NCI-H1436 treated with DMSO at 0.1 percent for 48 hours (cell line): ENCODE measurements around the gene ALKBH2.
"Not testable (repeated sequence)": the region's sequence is repeated elsewhere in the genome, so short reads cannot be mapped to it uniquely, and the experiment has no call there.

ENCODE experiments used
- DNase-seq: peaks from one replicate; lab custom pipeline; 2025; lab: John Stamatoyannopoulos, UW

Gene ALKBH2

GRCh38 chr12:109065853-109066193 lies 27.4 kb downstream of the ALKBH2 start:
- DNase-seq, result no peak

DNA sequence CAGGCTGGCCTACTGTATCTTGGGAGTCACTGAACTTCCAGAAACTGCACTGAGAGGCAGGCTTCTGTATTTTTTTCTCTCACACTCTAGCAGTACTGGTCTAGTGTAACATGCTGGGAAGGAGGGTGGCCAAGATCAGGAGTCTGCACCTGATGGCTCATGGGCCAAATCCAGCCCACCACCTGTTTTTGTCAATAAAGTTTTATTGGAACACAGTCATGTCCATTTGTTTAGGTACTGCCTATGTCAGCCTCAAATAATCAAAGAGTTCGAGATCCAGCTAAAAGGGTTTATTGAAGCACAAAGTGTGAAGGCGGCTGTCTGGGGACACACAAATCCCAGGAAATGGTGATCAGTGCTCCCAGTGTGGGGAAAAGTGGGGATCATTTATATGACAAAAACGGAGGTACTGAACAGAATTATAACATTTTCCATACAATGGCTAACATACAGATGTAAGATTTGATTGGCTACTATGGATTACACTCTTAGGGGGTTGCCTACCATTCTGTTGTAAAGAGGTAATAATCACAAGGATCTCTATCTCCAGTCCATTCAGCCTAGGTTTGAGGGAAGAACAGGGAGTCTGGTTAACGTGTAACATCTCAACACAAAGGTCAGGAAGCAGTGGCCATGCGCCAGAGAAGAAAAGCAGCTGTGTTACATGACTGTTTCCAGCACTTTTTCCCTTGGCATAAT lies 28.0 kb downstream of the ALKBH2 start:
- DNase-seq, result no peak

- DNase-seq, result no peak
Measured at GRCh38 chr12:109064143-109064542, 29.1 kb downstream of the ALKBH2 start.

- DNase-seq, result no peak
Measured at GRCh38 chr12:109058773-109059172, 34.5 kb downstream of the ALKBH2 start.

DNA sequence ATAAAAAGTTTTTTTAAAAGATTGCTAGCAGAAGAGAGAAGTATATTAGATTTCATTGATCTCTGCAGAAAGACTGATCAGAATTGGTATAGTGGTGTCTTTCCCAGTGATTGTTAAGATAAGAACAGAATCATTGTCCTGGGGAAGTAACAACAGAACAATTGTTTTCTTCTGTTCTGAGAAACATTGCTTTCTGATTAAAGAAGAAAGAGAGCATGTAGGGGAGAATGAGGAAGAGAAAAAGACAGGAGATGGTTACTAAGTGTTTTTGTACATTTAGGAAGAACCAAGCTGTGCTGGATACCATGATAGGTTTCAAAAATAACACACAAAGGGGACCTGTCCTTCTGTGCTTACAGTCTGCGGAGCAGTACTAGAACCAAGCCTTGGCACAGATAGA lies 35.9 kb downstream of the ALKBH2 start:
- no peak for DNase-seq

- no peak for DNase-seq
Measured at GRCh38 chr12:109056891-109057290, 36.4 kb downstream of the ALKBH2 start.

- no peak for DNase-seq
Measured at GRCh38 chr12:109054520-109054919, 38.8 kb downstream of the ALKBH2 start.

DNA sequence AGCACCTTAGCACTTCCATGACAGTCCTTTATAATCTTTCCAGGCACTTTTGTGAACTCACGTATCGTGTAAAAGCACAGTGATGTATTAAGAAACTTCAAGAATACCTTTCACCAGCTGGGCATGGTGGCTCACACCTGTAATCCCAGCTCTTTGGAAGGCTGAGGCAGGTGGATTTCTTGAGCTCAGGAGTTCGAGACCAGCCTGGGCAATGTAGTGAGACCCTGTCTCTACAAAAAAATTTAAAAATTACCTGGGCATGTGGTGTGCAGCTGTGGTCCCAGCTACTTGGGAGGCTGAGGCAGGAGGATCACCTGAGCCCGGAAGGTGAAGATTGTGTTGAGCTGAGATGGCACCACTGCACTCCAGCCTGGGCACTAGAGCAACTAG lies 39.2 kb downstream of the ALKBH2 start:
- DNase-seq, result not testable (repeated sequence)

GRCh38 chr12:109053382-109054123 lies 39.7 kb downstream of the ALKBH2 start:
- DNase-seq, result no peak

GRCh38 chr12:109052414-109053323 lies 40.6 kb downstream of the ALKBH2 start, which contains the start of gene USP30:
TSS of gene USP30 (plus strand) at chr12:109052576. CDS start at chr12:109052679, 103 bp downstream.
- DNase-seq, result peak; percentile 15

GRCh38 chr12:109052097-109052413 lies 41.2 kb downstream of the ALKBH2 start:
- no peak for DNase-seq

DNA sequence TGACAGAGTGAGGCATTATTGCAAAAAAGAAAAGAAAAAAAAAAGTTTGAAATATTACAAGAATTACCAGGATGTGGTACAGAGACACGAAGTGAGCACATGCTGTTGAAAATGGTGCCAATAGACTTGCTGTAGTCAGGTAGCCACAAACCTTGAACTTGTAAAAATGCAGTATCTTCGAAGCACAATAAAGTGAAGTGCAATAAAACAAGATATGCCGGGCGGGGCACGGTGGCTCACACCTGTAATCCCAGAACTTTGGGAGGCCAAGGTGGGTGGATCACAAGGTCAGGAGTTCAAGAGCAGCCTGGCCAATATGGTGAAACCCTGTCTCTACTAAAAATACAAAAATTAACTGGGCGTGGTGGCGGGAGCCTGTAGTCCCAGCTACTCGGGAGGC lies 43.5 kb downstream of the ALKBH2 start:
- DNase-seq, result not testable (repeated sequence)

DNA sequence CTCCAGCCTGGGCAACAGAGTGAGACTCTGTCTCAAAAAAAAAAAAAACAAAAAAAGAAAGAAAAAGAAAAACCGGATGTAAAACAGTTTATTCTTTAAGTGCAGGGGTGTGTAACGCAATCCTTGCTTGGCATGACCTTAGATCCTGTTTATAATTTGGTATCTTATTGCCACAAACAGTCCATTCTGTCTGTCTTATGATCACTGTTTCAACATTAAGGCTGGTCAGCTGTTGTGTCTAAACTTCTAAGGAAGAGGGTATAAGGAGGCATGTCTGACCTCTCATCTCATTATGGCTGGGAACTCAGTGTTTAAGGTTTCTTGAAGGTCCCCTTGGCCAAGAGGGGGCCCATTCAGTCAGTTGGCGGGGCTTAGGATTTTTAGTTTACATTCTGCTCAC lies 44.6 kb downstream of the ALKBH2 start:
- DNase-seq, result not testable (repeated sequence)

DNA sequence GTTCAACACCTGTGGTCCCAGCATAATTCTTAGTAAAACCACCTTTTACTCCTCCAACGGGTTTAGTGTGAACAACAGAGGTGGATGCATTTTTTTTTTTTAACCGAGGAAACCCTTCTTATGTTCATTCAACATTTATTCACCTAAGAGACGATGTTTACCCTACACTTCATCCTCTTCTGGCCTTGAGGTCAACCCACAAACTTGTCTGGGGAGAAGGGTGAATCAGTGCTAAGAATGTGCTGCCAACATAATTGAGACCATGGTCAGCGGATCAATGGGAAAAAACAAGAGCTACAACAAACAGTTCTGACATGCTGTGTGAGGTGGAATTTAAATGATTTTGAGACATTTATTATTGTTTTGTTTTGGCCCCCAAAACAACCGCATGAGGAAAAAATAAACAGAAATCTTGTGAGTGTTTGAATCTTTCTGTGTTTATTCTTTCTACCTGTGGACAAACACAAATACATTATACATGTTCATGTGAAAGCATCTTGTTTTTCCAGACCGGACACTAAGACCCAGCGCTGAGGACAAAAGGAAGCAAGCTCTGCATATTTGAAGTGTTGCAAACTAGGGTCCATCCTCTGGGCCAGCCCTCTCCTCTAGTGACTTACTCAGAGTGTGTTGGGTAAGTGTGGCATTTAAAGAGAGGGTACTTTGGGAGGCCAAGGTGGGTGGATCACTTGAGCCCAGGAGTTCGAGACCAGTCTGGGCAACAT lies 46.0 kb downstream of the ALKBH2 start:
- DNase-seq, result no peak

DNA sequence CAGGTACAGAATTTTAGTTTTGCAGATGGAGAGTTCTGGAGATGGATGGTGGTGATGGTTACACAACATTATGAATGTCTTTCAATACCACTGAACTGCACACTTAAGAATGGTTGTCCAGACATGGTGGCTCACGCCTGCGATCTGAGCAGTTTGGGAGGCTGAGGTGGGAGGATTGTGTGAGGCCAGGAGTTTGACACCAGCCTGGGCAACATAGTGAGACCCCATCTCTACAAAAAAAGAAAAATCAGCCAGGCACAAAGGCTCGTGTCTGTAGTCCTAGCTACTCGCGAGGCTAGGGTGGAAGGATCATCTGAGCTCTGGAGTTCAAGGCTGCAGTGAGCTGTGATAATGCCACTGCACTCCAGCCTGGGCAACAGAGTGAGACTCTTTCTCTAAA lies 49.0 kb downstream of the ALKBH2 start:
- DNase-seq, result no peak
